Measurements from ENCODE around the gene BFSP2.

BFSP2 gene

GRCh38 chr3:133461291-133461690 is 61.4 kb downstream of the BFSP2 start:
- Mint-ChIP-seq H3K4me1 (peaks cover 48% of the 10 kb centered on the region), H3K27me3 (ENCODE audit: low read depth, poor library complexity) (peaks cover 9% of the 10 kb centered on the region), H3K36me3 (ENCODE audit: low read depth) (no peaks in the 10 kb centered on the region), H3K27ac (peak overlapping the region; percentile 78), H3K4me3 (no peak overlapping the region), H3K9me3 (no peaks in the 10 kb centered on the region)
- TF ChIP-seq CTCF (IDR thresholded peaks at IDR 0.05) = no peak
- no peak for DNase-seq

- no peak for TF ChIP-seq CTCF (IDR thresholded peaks at IDR 0.05)
- Mint-ChIP-seq H3K4me3 (no peak overlapping the region), H3K36me3 (ENCODE audit: low read depth) (no peaks in the 10 kb centered on the region), H3K27me3 (ENCODE audit: low read depth, poor library complexity) (peaks cover 11% of the 10 kb centered on the region), H3K27ac (no peak overlapping the region), H3K9me3 (peaks cover 4% of the 10 kb centered on the region), H3K4me1 (peaks cover 67% of the 10 kb centered on the region)
- DNase-seq = no peak
These were observed 63.5 kb downstream of the BFSP2 start for GRCh38 chr3:133463347-133463860.

GRCh38 chr3:133464573-133464972 is 64.7 kb downstream of the BFSP2 start:
- no peak overlapping the region for H3K27ac Mint-ChIP-seq
- no peaks in the 10 kb centered on the region for H3K36me3 Mint-ChIP-seq (ENCODE audit: low read depth)
- peaks cover 66% of the 10 kb centered on the region for H3K4me1 Mint-ChIP-seq
- no peak for DNase-seq
- TF ChIP-seq CTCF (IDR thresholded peaks at IDR 0.05) = no peak
- peaks cover 4% of the 10 kb centered on the region for H3K9me3 Mint-ChIP-seq
- H3K27me3 Mint-ChIP-seq (ENCODE audit: low read depth, poor library complexity) = peaks cover 12% of the 10 kb centered on the region
- no peak overlapping the region for H3K4me3 Mint-ChIP-seq

GRCh38 chr3:133466531-133467386 is 66.9 kb downstream of the BFSP2 start:
- TF ChIP-seq CTCF (IDR thresholded peaks at IDR 0.05) = no peak
- peaks cover 19% of the 10 kb centered on the region for H3K27me3 Mint-ChIP-seq (ENCODE audit: low read depth, poor library complexity)
- H3K4me3 Mint-ChIP-seq = no peak overlapping the region
- H3K36me3 Mint-ChIP-seq (ENCODE audit: low read depth) = no peaks in the 10 kb centered on the region
- peaks cover 4% of the 10 kb centered on the region for H3K9me3 Mint-ChIP-seq
- no peak overlapping the region for H3K27ac Mint-ChIP-seq
- peaks cover 56% of the 10 kb centered on the region for H3K4me1 Mint-ChIP-seq
- DNase-seq = no peak

GRCh38 chr3:133467780-133468179 is 67.9 kb downstream of the BFSP2 start:
- no peak for TF ChIP-seq CTCF (IDR thresholded peaks at IDR 0.05)
- Mint-ChIP-seq H3K27ac (no peak overlapping the region), H3K36me3 (ENCODE audit: low read depth) (no peaks in the 10 kb centered on the region), H3K27me3 (ENCODE audit: low read depth, poor library complexity) (peaks cover 16% of the 10 kb centered on the region), H3K4me3 (no peak overlapping the region), H3K4me1 (peaks cover 54% of the 10 kb centered on the region), H3K9me3 (peaks cover 4% of the 10 kb centered on the region)
- no peak for DNase-seq

All from nephron progenitor cell (in vitro differentiated cells).